SHP77 (cell line): ENCODE data around the gene ENOX1.

ENCODE experiments used
- DNase-seq, 2 experiments: peaks; one replicate each; lab custom pipeline; 2025; lab: John Stamatoyannopoulos, UW

ENOX1 gene

GRCh38 chr13:43245374-43245964 lies 541.3 kb downstream of the ENOX1 start:
- no peak for DNase-seq

GRCh38 chr13:43244481-43244880 lies 542.3 kb downstream of the ENOX1 start:
- no peak for DNase-seq

- no peak for DNase-seq
Observed at GRCh38 chr13:43243711-43244110, 543.1 kb downstream of the ENOX1 start.

GRCh38 chr13:43242040-43242439 lies 544.7 kb downstream of the ENOX1 start:
- no peak for DNase-seq

- no peak for DNase-seq
Observed at GRCh38 chr13:43240278-43240677, 546.5 kb downstream of the ENOX1 start.

GRCh38 chr13:43239275-43239840 lies 547.4 kb downstream of the ENOX1 start:
- no peak for DNase-seq

- DNase-seq, result no peak
Observed at GRCh38 chr13:43238341-43239083, 548.3 kb downstream of the ENOX1 start.

GRCh38 chr13:43237616-43238015 lies 549.2 kb downstream of the ENOX1 start:
- no peak for DNase-seq

- DNase-seq, result no peak
Observed at GRCh38 chr13:43235028-43235427, 551.7 kb downstream of the ENOX1 start.

GRCh38 chr13:43232873-43233265 lies 553.9 kb downstream of the ENOX1 start:
- no peak for DNase-seq

- DNase-seq, result no peak
Observed at GRCh38 chr13:43232144-43232872, 554.5 kb downstream of the ENOX1 start.

GRCh38 chr13:43230989-43231388 lies 555.8 kb downstream of the ENOX1 start:
- DNase-seq, result no peak

- no peak for DNase-seq
Observed at GRCh38 chr13:43229506-43229905, 557.3 kb downstream of the ENOX1 start.

GRCh38 chr13:43227721-43228120 lies 559.1 kb downstream of the ENOX1 start:
- DNase-seq, result no peak

GRCh38 chr13:43223216-43223615 lies 563.6 kb downstream of the ENOX1 start:
- no peak for DNase-seq

GRCh38 chr13:43222086-43222485 lies 564.7 kb downstream of the ENOX1 start:
- DNase-seq, result no peak

- DNase-seq, result no peak
Observed at GRCh38 chr13:43221611-43222010, 565.2 kb downstream of the ENOX1 start.

GRCh38 chr13:43220873-43221595 lies 565.7 kb downstream of the ENOX1 start:
- DNase-seq, result no peak

- DNase-seq, result no peak
Observed at GRCh38 chr13:43214124-43214523, 572.6 kb downstream of the ENOX1 start.

- no peak for DNase-seq
Observed at GRCh38 chr13:43206838-43207237, 579.9 kb downstream of the ENOX1 start.

- no peak for DNase-seq
Observed at GRCh38 chr13:43205416-43205815, 581.4 kb downstream of the ENOX1 start.

- DNase-seq, result no peak
Observed at GRCh38 chr13:43204591-43204990, 582.2 kb downstream of the ENOX1 start.
